NB4 (cell line): ENCODE measurements around the gene SCAI.
"Not testable (repeated sequence)": the region's sequence is repeated elsewhere in the genome, so short reads cannot be mapped to it uniquely, and the experiment has no call there.

Experiments
- MYC ChIP-seq: IDR thresholded peaks from 2 replicates; pipeline ENCODE4 v1.6.1; 2011; ENCODE audit warnings: low read depth, low read length
- POLR2A ChIP-seq: IDR thresholded peaks from 2 replicates; pipeline ENCODE4 v1.6.1; 2011; ENCODE audit warnings: mild to moderate bottlenecking; ENCODE audit not compliant: insufficient read length; ENCODE audit errors: extremely low read depth
- TF ChIP-seq, protein P1 (sequence below): IDR thresholded peaks from one replicate; pipeline ENCODE4 v1.5.1; 2012; ENCODE audit warnings: low read depth, low read length
- TF ChIP-seq, protein P2 (sequence below): IDR thresholded peaks from 2 replicates; pipeline ENCODE4 v1.6.1; 2011; ENCODE audit warnings: low read depth, low read length

DNA sequence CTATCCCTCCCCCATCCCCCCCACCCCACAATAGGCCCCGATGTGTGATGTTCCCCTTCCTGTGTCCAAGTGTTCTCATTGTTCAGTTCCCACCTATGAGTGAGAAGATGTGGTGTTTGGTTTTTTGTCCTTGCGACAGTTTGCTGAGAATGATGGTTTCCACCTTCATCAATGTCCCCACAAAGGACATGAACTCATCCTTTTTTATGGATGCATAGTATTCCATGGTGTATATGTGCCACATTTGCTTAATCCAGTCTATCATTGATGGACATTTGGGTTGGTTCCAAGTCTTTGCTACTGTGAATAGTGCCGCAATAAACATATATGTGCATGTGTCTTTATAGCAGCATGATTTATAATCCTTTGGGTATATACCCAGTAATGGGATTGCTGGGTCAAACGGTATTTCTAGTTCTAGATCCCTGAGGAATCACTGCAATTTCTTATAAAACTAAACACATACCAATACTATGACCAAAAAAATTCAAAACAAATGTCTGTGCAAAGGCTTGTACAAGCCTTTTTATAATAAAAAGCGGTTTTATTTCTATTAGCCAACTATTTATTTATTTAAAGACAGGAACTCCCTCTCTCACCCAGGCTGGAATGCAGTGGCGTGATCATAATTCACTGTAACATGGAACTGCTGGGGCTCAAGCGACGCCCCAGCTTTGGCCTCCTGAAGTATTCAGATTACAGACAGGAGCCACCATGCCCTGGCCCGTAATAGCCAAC lies 183.5 kb downstream of the SCAI start:
- TF ChIP-seq, protein P1, sequence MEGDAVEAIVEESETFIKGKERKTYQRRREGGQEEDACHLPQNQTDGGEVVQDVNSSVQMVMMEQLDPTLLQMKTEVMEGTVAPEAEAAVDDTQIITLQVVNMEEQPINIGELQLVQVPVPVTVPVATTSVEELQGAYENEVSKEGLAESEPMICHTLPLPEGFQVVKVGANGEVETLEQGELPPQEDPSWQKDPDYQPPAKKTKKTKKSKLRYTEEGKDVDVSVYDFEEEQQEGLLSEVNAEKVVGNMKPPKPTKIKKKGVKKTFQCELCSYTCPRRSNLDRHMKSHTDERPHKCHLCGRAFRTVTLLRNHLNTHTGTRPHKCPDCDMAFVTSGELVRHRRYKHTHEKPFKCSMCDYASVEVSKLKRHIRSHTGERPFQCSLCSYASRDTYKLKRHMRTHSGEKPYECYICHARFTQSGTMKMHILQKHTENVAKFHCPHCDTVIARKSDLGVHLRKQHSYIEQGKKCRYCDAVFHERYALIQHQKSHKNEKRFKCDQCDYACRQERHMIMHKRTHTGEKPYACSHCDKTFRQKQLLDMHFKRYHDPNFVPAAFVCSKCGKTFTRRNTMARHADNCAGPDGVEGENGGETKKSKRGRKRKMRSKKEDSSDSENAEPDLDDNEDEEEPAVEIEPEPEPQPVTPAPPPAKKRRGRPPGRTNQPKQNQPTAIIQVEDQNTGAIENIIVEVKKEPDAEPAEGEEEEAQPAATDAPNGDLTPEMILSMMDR = not testable (repeated sequence)
- not testable (repeated sequence) for TF ChIP-seq POLR2A, MYC
- TF ChIP-seq, protein P2, sequence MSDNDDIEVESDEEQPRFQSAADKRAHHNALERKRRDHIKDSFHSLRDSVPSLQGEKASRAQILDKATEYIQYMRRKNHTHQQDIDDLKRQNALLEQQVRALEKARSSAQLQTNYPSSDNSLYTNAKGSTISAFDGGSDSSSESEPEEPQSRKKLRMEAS = not testable (repeated sequence)
